CD4-positive, alpha-beta T cell (primary cell): ENCODE measurements around the gene IQGAP2. TPM values are rescaled to one million over a fixed set of nuclear protein-coding genes. Genes with fewer than 3 reads are reported as not detected.

Experiments
- ATAC-seq: fragments of 200-7000 bp; cut with Tn5 transposase; one replicate; pipeline ENCODE4 v1.10.0; 2022; ENCODE audit warnings: mild to moderate bottlenecking; ENCODE audit not compliant: poor library complexity
- CTCF ChIA-PET: fragments of 350-600 bp; sonication (Branson Sonifier 250); formaldehyde crosslinking; loops from one replicate; lab custom pipeline; 2021; ENCODE audit warnings: antibody characterized with exemption, inconsistent platforms; lab: Charles Lee
- POLR2A ChIA-PET: fragments of 350-600 bp; sonication (Branson Sonifier 250); formaldehyde crosslinking; loops from one replicate; lab custom pipeline; 2021; ENCODE audit warnings: antibody characterized with exemption, inconsistent platforms; lab: Charles Lee
- DNase-seq, 14 experiments: peaks; one replicate each; pipeline ENCODE4 v3.0.0-alpha.2; 2013 to 2020; ENCODE audit warnings: mixed read lengths in 2 of 14
- H3K27ac ChIP-seq, 2 donors: one replicate each; pipeline versions ENCODE4 v1.5.1 to v1.7.0; 2013; ENCODE audit warnings: low read length in 2 of 2, low read depth in 1 of 2, mild to moderate bottlenecking in 1 of 2
- H3K27me3 ChIP-seq, 2 experiments: 1 replicate in 1 of 2; 2 replicates in 1 of 2; pipeline versions ENCODE4 v1.6.1 to v1.7.0; 2013; ENCODE audit warnings: low read length in 2 of 2, control low read depth in 1 of 2, mild to moderate bottlenecking in 1 of 2, moderate library complexity in 1 of 2; ENCODE audit not compliant: insufficient read depth in 2 of 2, control insufficient read depth in 1 of 2
- H3K36me3 ChIP-seq: one replicate; pipeline ENCODE4 v1.6.1; 2013; ENCODE audit warnings: low read length, control low read depth; ENCODE audit not compliant: insufficient read depth
- H3K4me1 ChIP-seq: one replicate; pipeline ENCODE4 v1.6.1; 2013; ENCODE audit warnings: low read length, control low read depth; ENCODE audit not compliant: insufficient read depth
- H3K4me3 ChIP-seq: one replicate; pipeline ENCODE4 v1.5.1; 2013; ENCODE audit warnings: mild to moderate bottlenecking, low read length, moderate library complexity
- H3K9me3 ChIP-seq, 2 experiments: 1 replicate in 1 of 2; 2 replicates in 1 of 2; pipeline versions ENCODE4 v1.6.1 to v1.7.0; 2013; ENCODE audit warnings: low read length in 2 of 2, mild to moderate bottlenecking in 2 of 2, control low read depth in 1 of 2, moderate library complexity in 1 of 2; ENCODE audit not compliant: control insufficient read depth in 1 of 2, insufficient read depth in 1 of 2
- H3K27ac Mint-ChIP-seq: one replicate; pipeline ENCODE4 v1.8.0; 2020; ENCODE audit warnings: mixed read lengths
- H3K27me3 Mint-ChIP-seq: one replicate; pipeline ENCODE4 v1.8.0; 2021; ENCODE audit warnings: mixed read lengths
- H3K36me3 Mint-ChIP-seq: one replicate; pipeline ENCODE4 v1.8.0; 2021; ENCODE audit warnings: low read depth, mixed read lengths
- H3K4me1 Mint-ChIP-seq: one replicate; pipeline ENCODE4 v1.8.0; 2021; ENCODE audit warnings: low read depth, mixed read lengths
- H3K4me3 Mint-ChIP-seq: one replicate; pipeline ENCODE4 v1.8.0; 2020; ENCODE audit warnings: mild to moderate bottlenecking, mixed read lengths
- H3K9me3 Mint-ChIP-seq: one replicate; pipeline ENCODE4 v1.8.0; 2020; ENCODE audit warnings: mixed read lengths
- CTCF ChIP-seq: fragments of 200-600 bp; IDR thresholded peaks from one replicate; pipeline ENCODE4 v1.8.0; 2022; ENCODE audit warnings: antibody characterized with exemption, mild to moderate bottlenecking
- intact Hi-C, 2 experiments: fragments of 100-400 bp; cut with DNase I in 1 of 2; cut with micrococcal nuclease in 1 of 2; formaldehyde crosslinking; loops; one replicate each; pipeline versions ENCODE4 v1.15.1 to v1.9.0; 2023 to 2025; cut with DNase I, micrococcal nuclease
- total RNA-seq, 174 experiments: library from RNA in 2 of 174; stranded (reverse) in 2 of 174; gene quantifications; one replicate each; pipeline ENCODE4 v1.2.3 and lab custom pipeline; 2021 to 2026

The IQGAP2 gene
- total RNA-seq, 2 experiments from 2014 or later: 58.8 TPM

- Mint-ChIP-seq H3K36me3 (no peaks in the 10 kb centered on the region), H3K27ac (no peak overlapping the region), H3K27me3 (peaks cover 2% of the 10 kb centered on the region), H3K9me3 (no peaks in the 10 kb centered on the region), H3K4me3 (no peak overlapping the region), H3K4me1 (no peaks in the 10 kb centered on the region)
- no peak for DNase-seq
- Histone ChIP-seq H3K27ac (no peak overlapping the region), H3K4me1 (no peaks in the 10 kb centered on the region), H3K4me3 (no peak overlapping the region), H3K9me3 (peaks cover 0 to 4% of the 10 kb centered on the region in 2 experiments), H3K36me3 (no peaks in the 10 kb centered on the region), H3K27me3 (no peaks in the 10 kb centered on the region)
- POLR2A ChIA-PET: no interaction called here
- ATAC-seq: no peak
- intact Hi-C loops: no loop called here
- no peak for TF ChIP-seq CTCF
- CTCF ChIA-PET: no interaction called here
These were observed 320.8 kb downstream of the IQGAP2 start for GRCh38 chr5:76723906-76724305.

- peaks cover 4 to 6% of the 10 kb centered on the region in 2 experiments for H3K9me3 ChIP-seq
- Mint-ChIP-seq H3K27me3 (no peaks in the 10 kb centered on the region), H3K27ac (no peak overlapping the region), H3K4me3 (no peak overlapping the region), H3K4me1 (no peaks in the 10 kb centered on the region), H3K36me3 (no peaks in the 10 kb centered on the region), H3K9me3 (peaks cover 4% of the 10 kb centered on the region)
- CTCF ChIA-PET: interaction anchor here (0.8 kb wide), 1 partner anchor 50 kb away, joined by 3 read pairs; no protein-coding TSS in a partner anchor
- H3K27me3 ChIP-seq: no peaks in the 10 kb centered on the region
- intact Hi-C loops: no loop called here
- no peak for TF ChIP-seq CTCF
- POLR2A ChIA-PET: no interaction called here
- ATAC-seq (no peak), DNase-seq (no peak)
- H3K27ac ChIP-seq: no peak overlapping the region
- H3K36me3 ChIP-seq: no peaks in the 10 kb centered on the region
- no peaks in the 10 kb centered on the region for H3K4me1 ChIP-seq
- H3K4me3 ChIP-seq: no peak overlapping the region
These were observed 321.8 kb downstream of the IQGAP2 start for GRCh38 chr5:76724871-76725270.

- Mint-ChIP-seq H3K27ac (no peak overlapping the region), H3K4me1 (peaks cover 9% of the 10 kb centered on the region), H3K4me3 (no peak overlapping the region), H3K36me3 (no peaks in the 10 kb centered on the region), H3K27me3 (no peaks in the 10 kb centered on the region), H3K9me3 (peaks cover 6% of the 10 kb centered on the region)
- Histone ChIP-seq H3K9me3 (peaks cover 4 to 11% of the 10 kb centered on the region in 2 experiments), H3K4me1 (peaks cover 14% of the 10 kb centered on the region), H3K27ac (no peak overlapping the region), H3K36me3 (no peaks in the 10 kb centered on the region), H3K27me3 (no peaks in the 10 kb centered on the region), H3K4me3 (no peak overlapping the region)
- CTCF ChIA-PET: interaction anchor here (1.2 kb wide), 1 partner anchor 46 kb away, joined by 4 read pairs; no protein-coding TSS in a partner anchor
- no peak for TF ChIP-seq CTCF
- DNase-seq: no peak
- POLR2A ChIA-PET: no interaction called here
- ATAC-seq: no peak
- intact Hi-C loops: no loop called here
These were observed 325.9 kb downstream of the IQGAP2 start for GRCh38 chr5:76728965-76729364.
